ENCODE measurements around the gene ZNF677. TPM values are rescaled to one million over a fixed set of nuclear protein-coding genes. Genes with fewer than 3 reads are reported as not detected.

Gene ZNF677
- total RNA-seq, 1 experiment from 2014 or later = 32.8 TPM

GRCh38 chr19:53193535-53194222, 61.0 kb downstream of the ZNF677 start:
- ChIA-PET CTCF (interaction anchor here (0.6 kb wide), 2 partner anchors 552 to 927 kb away, joined by 3 read pairs; no protein-coding TSS in a partner anchor), POLR2A (interaction anchor here (0.7 kb wide), 1 partner anchor 20 kb away, joined by 3 read pairs; no protein-coding TSS in a partner anchor)
- BruUV-seq (replicated peaks) = no TSS peak
- peak overlapping the region; percentile 55; the same call in 1 of the 2 replicates for H3K27ac ChIP-seq (ENCODE audit: low read length)
- ATAC-seq = peak; percentile 5
- in situ Hi-C loops (cut with HindIII; ENCODE audit: low pct_unique_long_range_greater_than_20kb, low sequenced_read_pairs) = no loop called here
- peaks cover 7% of the 10 kb centered on the region for H3K4me1 ChIP-seq (ENCODE audit: control insufficient read depth, insufficient read depth, low read length)
- DNase-seq (ENCODE audit: low read depth, low spot score) = no peak
- H3K9me3 ChIP-seq (ENCODE audit: control insufficient read depth, insufficient read depth, low read depth, low read length) = peaks cover 11% of the 10 kb centered on the region; the same call in 1 of the 2 replicates
- H3K36me3 ChIP-seq (ENCODE audit: control insufficient read depth, insufficient read depth, low read length) = no peaks in the 10 kb centered on the region
- peak overlapping the region; percentile 92 to 96 for H3K4me3 ChIP-seq (ENCODE audit: low read depth in 2 of 2, low read length in 2 of 2)
- no peak for TF ChIP-seq REST (IDR thresholded peaks at IDR 0.05; ENCODE audit: insufficient read depth in 1 of 2, low read depth in 2 of 2, low read length in 1 of 2)
- no peak for TF ChIP-seq POLR2AphosphoS5 (IDR thresholded peaks at IDR 0.05; ENCODE audit: low read depth, low read length)
- no peak for TF ChIP-seq CTCF (IDR thresholded peaks at IDR 0.05)
- TF ChIP-seq TCF7L2 (IDR thresholded peaks at IDR 0.05; ENCODE audit: low read depth, low read length) = no peak
- TF ChIP-seq SIN3A (IDR thresholded peaks at IDR 0.05; ENCODE audit: borderline replicate concordance, insufficient read depth, low read depth, low read length) = no peak
- no peaks in the 10 kb centered on the region for H3K27me3 ChIP-seq (ENCODE audit: control insufficient read depth, insufficient read depth, low read length)
- intact Hi-C loops (cut with micrococcal nuclease; ENCODE audit: unreplicated experiment) = no loop called here

GRCh38 chr19:53192771-53193534, 61.7 kb downstream of the ZNF677 start, which contains the start of gene ZNF665:
Gene ZNF665, minus strand, starts transcription at chr19:53193358. Its CDS starts 10,460 bp downstream, at chr19:53182898.
- in situ Hi-C loops (cut with HindIII; ENCODE audit: low pct_unique_long_range_greater_than_20kb, low sequenced_read_pairs) (no loop called here), intact Hi-C loops (cut with micrococcal nuclease; ENCODE audit: unreplicated experiment) (no loop called here)
- Histone ChIP-seq H3K4me3 (ENCODE audit: low read depth in 2 of 2, low read length in 2 of 2) (peak within 1 kb of the TSS; percentile 92 to 96), H3K27ac (ENCODE audit: low read length) (peak within 1 kb of the TSS; percentile 96), H3K9me3 (ENCODE audit: control insufficient read depth, insufficient read depth, low read depth, low read length) (peaks cover 3% of the 10 kb centered on the region; the same call in 1 of the 2 replicates), H3K4me1 (ENCODE audit: control insufficient read depth, insufficient read depth, low read length) (peaks cover 7% of the 10 kb centered on the region), H3K27me3 (ENCODE audit: control insufficient read depth, insufficient read depth, low read length) (no peaks in the 10 kb centered on the region), H3K36me3 (ENCODE audit: control insufficient read depth, insufficient read depth, low read length) (no peaks in the 10 kb centered on the region)
- TSS peak; percentile 87 for BruUV-seq (replicated peaks)
- TF ChIP-seq POLR2AphosphoS5 (IDR thresholded peaks at IDR 0.05; ENCODE audit: low read depth, low read length) (peak; percentile 98), TCF7L2 (IDR thresholded peaks at IDR 0.05; ENCODE audit: low read depth, low read length) (no peak)
- CTCF ChIA-PET = interaction anchor here (0.6 kb wide), 1 partner anchor 552 kb away, joined by 3 read pairs; no protein-coding TSS in a partner anchor
- POLR2A ChIA-PET = interaction anchor here (0.7 kb wide), 1 partner anchor 19 kb away, joined by 3 read pairs; no protein-coding TSS in a partner anchor
- DNase-seq (ENCODE audit: low read depth, low spot score) (no peak), ATAC-seq (peak; percentile 91)
